ENCODE results near the gene SLC12A5.

SLC12A5 gene

GRCh38 chr20:46030284-46031013 is 1.4 kb downstream of the SLC12A5 start:
- H3K9me3 ChIP-seq (ENCODE audit: control insufficient read depth, insufficient read depth, low read length) = no peaks in the 10 kb centered on the region
- no peak overlapping the region for H3K4me3 ChIP-seq (ENCODE audit: low read depth, low read length)
- H3K36me3 ChIP-seq (ENCODE audit: control insufficient read depth, insufficient read depth, low read length) = no peaks in the 10 kb centered on the region
- no peak overlapping the region for H3K27ac ChIP-seq (ENCODE audit: low read depth, low read length)
- H3K4me1 ChIP-seq (ENCODE audit: control insufficient read depth, insufficient read depth, low read length) = peaks cover 16% of the 10 kb centered on the region; the same call in 1 of the 2 replicates
- H3K9ac ChIP-seq (ENCODE audit: low read depth, low read length) = no peak overlapping the region
- peaks cover 100% of the 10 kb centered on the region for H3K27me3 ChIP-seq (ENCODE audit: control insufficient read depth, insufficient read depth, low read length)

GRCh38 chr20:46031014-46031569 is 2.1 kb downstream of the SLC12A5 start:
- Histone ChIP-seq H3K36me3 (ENCODE audit: control insufficient read depth, insufficient read depth, low read length) (no peaks in the 10 kb centered on the region), H3K4me1 (ENCODE audit: control insufficient read depth, insufficient read depth, low read length) (peaks cover 16% of the 10 kb centered on the region; the same call in 1 of the 2 replicates), H3K27ac (ENCODE audit: low read depth, low read length) (no peak overlapping the region), H3K4me3 (ENCODE audit: low read depth, low read length) (peak overlapping the region; percentile 83), H3K27me3 (ENCODE audit: control insufficient read depth, insufficient read depth, low read length) (peaks cover 100% of the 10 kb centered on the region), H3K9ac (ENCODE audit: low read depth, low read length) (no peak overlapping the region), H3K9me3 (ENCODE audit: control insufficient read depth, insufficient read depth, low read length) (no peaks in the 10 kb centered on the region)

- Histone ChIP-seq H3K27ac (ENCODE audit: low read depth, low read length) (no peak overlapping the region), H3K9me3 (ENCODE audit: control insufficient read depth, insufficient read depth, low read length) (no peaks in the 10 kb centered on the region), H3K36me3 (ENCODE audit: control insufficient read depth, insufficient read depth, low read length) (no peaks in the 10 kb centered on the region), H3K9ac (ENCODE audit: low read depth, low read length) (no peak overlapping the region), H3K4me3 (ENCODE audit: low read depth, low read length) (peak overlapping the region; percentile 83), H3K27me3 (ENCODE audit: control insufficient read depth, insufficient read depth, low read length) (peaks cover 96% of the 10 kb centered on the region), H3K4me1 (ENCODE audit: control insufficient read depth, insufficient read depth, low read length) (peaks cover 16% of the 10 kb centered on the region; the same call in 1 of the 2 replicates)
Observed at GRCh38 chr20:46031701-46032254, 2.8 kb downstream of the SLC12A5 start.

GRCh38 chr20:46034039-46034438 is 5.0 kb downstream of the SLC12A5 start:
- Histone ChIP-seq H3K4me3 (ENCODE audit: low read depth, low read length) (no peak overlapping the region), H3K27ac (ENCODE audit: low read depth, low read length) (no peak overlapping the region), H3K27me3 (ENCODE audit: control insufficient read depth, insufficient read depth, low read length) (peaks cover 78% of the 10 kb centered on the region), H3K9ac (ENCODE audit: low read depth, low read length) (no peak overlapping the region), H3K9me3 (ENCODE audit: control insufficient read depth, insufficient read depth, low read length) (no peaks in the 10 kb centered on the region), H3K36me3 (ENCODE audit: control insufficient read depth, insufficient read depth, low read length) (no peaks in the 10 kb centered on the region), H3K4me1 (ENCODE audit: control insufficient read depth, insufficient read depth, low read length) (peaks cover 22% of the 10 kb centered on the region)

- Histone ChIP-seq H3K27me3 (ENCODE audit: control insufficient read depth, insufficient read depth, low read length) (peaks cover 66% of the 10 kb centered on the region), H3K4me1 (ENCODE audit: control insufficient read depth, insufficient read depth, low read length) (peaks cover 16% of the 10 kb centered on the region), H3K4me3 (ENCODE audit: low read depth, low read length) (no peak overlapping the region), H3K9me3 (ENCODE audit: control insufficient read depth, insufficient read depth, low read length) (no peaks in the 10 kb centered on the region), H3K9ac (ENCODE audit: low read depth, low read length) (no peak overlapping the region), H3K36me3 (ENCODE audit: control insufficient read depth, insufficient read depth, low read length) (no peaks in the 10 kb centered on the region), H3K27ac (ENCODE audit: low read depth, low read length) (no peak overlapping the region)
Observed at GRCh38 chr20:46035253-46035652, 6.2 kb downstream of the SLC12A5 start.

GRCh38 chr20:46035713-46036112 is 6.7 kb downstream of the SLC12A5 start:
- Histone ChIP-seq H3K9me3 (ENCODE audit: control insufficient read depth, insufficient read depth, low read length) (no peaks in the 10 kb centered on the region), H3K36me3 (ENCODE audit: control insufficient read depth, insufficient read depth, low read length) (no peaks in the 10 kb centered on the region), H3K27ac (ENCODE audit: low read depth, low read length) (no peak overlapping the region), H3K4me3 (ENCODE audit: low read depth, low read length) (no peak overlapping the region), H3K4me1 (ENCODE audit: control insufficient read depth, insufficient read depth, low read length) (peaks cover 12% of the 10 kb centered on the region), H3K9ac (ENCODE audit: low read depth, low read length) (no peak overlapping the region), H3K27me3 (ENCODE audit: control insufficient read depth, insufficient read depth, low read length) (peaks cover 66% of the 10 kb centered on the region)

GRCh38 chr20:46036370-46036769 is 7.4 kb downstream of the SLC12A5 start:
- Histone ChIP-seq H3K27ac (ENCODE audit: low read depth, low read length) (no peak overlapping the region), H3K9ac (ENCODE audit: low read depth, low read length) (no peak overlapping the region), H3K36me3 (ENCODE audit: control insufficient read depth, insufficient read depth, low read length) (no peaks in the 10 kb centered on the region), H3K27me3 (ENCODE audit: control insufficient read depth, insufficient read depth, low read length) (peaks cover 63% of the 10 kb centered on the region), H3K9me3 (ENCODE audit: control insufficient read depth, insufficient read depth, low read length) (no peaks in the 10 kb centered on the region), H3K4me3 (ENCODE audit: low read depth, low read length) (no peak overlapping the region), H3K4me1 (ENCODE audit: control insufficient read depth, insufficient read depth, low read length) (peaks cover 6% of the 10 kb centered on the region; the same call in 1 of the 2 replicates)

- no peak overlapping the region for H3K9ac ChIP-seq (ENCODE audit: low read depth, low read length)
- H3K4me3 ChIP-seq (ENCODE audit: low read depth, low read length) = no peak overlapping the region
- H3K27me3 ChIP-seq (ENCODE audit: control insufficient read depth, insufficient read depth, low read length) = peaks cover 62% of the 10 kb centered on the region
- H3K4me1 ChIP-seq (ENCODE audit: control insufficient read depth, insufficient read depth, low read length) = peaks cover 6% of the 10 kb centered on the region; the same call in 1 of the 2 replicates
- no peaks in the 10 kb centered on the region for H3K9me3 ChIP-seq (ENCODE audit: control insufficient read depth, insufficient read depth, low read length)
- no peaks in the 10 kb centered on the region for H3K36me3 ChIP-seq (ENCODE audit: control insufficient read depth, insufficient read depth, low read length)
- no peak overlapping the region for H3K27ac ChIP-seq (ENCODE audit: low read depth, low read length)
Observed at GRCh38 chr20:46037036-46037435, 8.0 kb downstream of the SLC12A5 start.

- Histone ChIP-seq H3K4me1 (ENCODE audit: control insufficient read depth, insufficient read depth, low read length) (peaks cover 6% of the 10 kb centered on the region; the same call in 1 of the 2 replicates), H3K4me3 (ENCODE audit: low read depth, low read length) (no peak overlapping the region), H3K9ac (ENCODE audit: low read depth, low read length) (no peak overlapping the region), H3K27ac (ENCODE audit: low read depth, low read length) (no peak overlapping the region), H3K36me3 (ENCODE audit: control insufficient read depth, insufficient read depth, low read length) (no peaks in the 10 kb centered on the region), H3K9me3 (ENCODE audit: control insufficient read depth, insufficient read depth, low read length) (no peaks in the 10 kb centered on the region), H3K27me3 (ENCODE audit: control insufficient read depth, insufficient read depth, low read length) (peaks cover 33% of the 10 kb centered on the region)
Observed at GRCh38 chr20:46040902-46041535, 12.0 kb downstream of the SLC12A5 start.

GRCh38 chr20:46043556-46043955 is 14.5 kb downstream of the SLC12A5 start:
- peaks cover 26% of the 10 kb centered on the region for H3K27me3 ChIP-seq (ENCODE audit: control insufficient read depth, insufficient read depth, low read length)
- no peaks in the 10 kb centered on the region for H3K36me3 ChIP-seq (ENCODE audit: control insufficient read depth, insufficient read depth, low read length)
- no peaks in the 10 kb centered on the region for H3K4me1 ChIP-seq (ENCODE audit: control insufficient read depth, insufficient read depth, low read length)
- H3K9me3 ChIP-seq (ENCODE audit: control insufficient read depth, insufficient read depth, low read length) = no peaks in the 10 kb centered on the region
- no peak overlapping the region for H3K9ac ChIP-seq (ENCODE audit: low read depth, low read length)
- no peak overlapping the region for H3K4me3 ChIP-seq (ENCODE audit: low read depth, low read length)
- no peak overlapping the region for H3K27ac ChIP-seq (ENCODE audit: low read depth, low read length)

GRCh38 chr20:46044896-46045295 is 15.9 kb downstream of the SLC12A5 start:
- no peak overlapping the region for H3K27ac ChIP-seq (ENCODE audit: low read depth, low read length)
- H3K36me3 ChIP-seq (ENCODE audit: control insufficient read depth, insufficient read depth, low read length) = no peaks in the 10 kb centered on the region
- H3K27me3 ChIP-seq (ENCODE audit: control insufficient read depth, insufficient read depth, low read length) = peaks cover 24% of the 10 kb centered on the region
- H3K9me3 ChIP-seq (ENCODE audit: control insufficient read depth, insufficient read depth, low read length) = no peaks in the 10 kb centered on the region
- no peaks in the 10 kb centered on the region for H3K4me1 ChIP-seq (ENCODE audit: control insufficient read depth, insufficient read depth, low read length)
- H3K4me3 ChIP-seq (ENCODE audit: low read depth, low read length) = no peak overlapping the region
- no peak overlapping the region for H3K9ac ChIP-seq (ENCODE audit: low read depth, low read length)

Measured in HUES48 (cell line).